ENCODE results near the gene MPDU1.

Gene MPDU1

GRCh38 chr17:7549401-7550055 is 34.1 kb upstream of the MPDU1 start:
- H3K4me3 ChIP-seq (ENCODE audit: control insufficient read depth, low read depth, low read length), result peak overlapping the region; percentile 60
- TF ChIP-seq CTCF (IDR thresholded peaks at IDR 0.05; ENCODE audit: control insufficient read depth, insufficient read depth, low read depth, low read length, missing control alignments), result no peak
- no peak for DNase-seq (ENCODE audit: low read depth)

GRCh38 chr17:7550344-7550743 is 33.3 kb upstream of the MPDU1 start:
- TF ChIP-seq CTCF (IDR thresholded peaks at IDR 0.05; ENCODE audit: control insufficient read depth, insufficient read depth, low read depth, low read length, missing control alignments), result no peak
- H3K4me3 ChIP-seq (ENCODE audit: control insufficient read depth, low read depth, low read length), result no peak overlapping the region
- DNase-seq (ENCODE audit: low read depth), result no peak

GRCh38 chr17:7551396-7551795 is 32.3 kb upstream of the MPDU1 start:
- no peak for TF ChIP-seq CTCF (IDR thresholded peaks at IDR 0.05; ENCODE audit: control insufficient read depth, insufficient read depth, low read depth, low read length, missing control alignments)
- DNase-seq (ENCODE audit: low read depth), result no peak
- H3K4me3 ChIP-seq (ENCODE audit: control insufficient read depth, low read depth, low read length), result no peak overlapping the region

- H3K4me3 ChIP-seq (ENCODE audit: control insufficient read depth, low read depth, low read length), result no peak overlapping the region
- no peak for TF ChIP-seq CTCF (IDR thresholded peaks at IDR 0.05; ENCODE audit: control insufficient read depth, insufficient read depth, low read depth, low read length, missing control alignments)
- no peak for DNase-seq (ENCODE audit: low read depth)
Measured at GRCh38 chr17:7552621-7553051, 31.0 kb upstream of the MPDU1 start.

GRCh38 chr17:7553356-7553755 is 30.3 kb upstream of the MPDU1 start:
- no peak for TF ChIP-seq CTCF (IDR thresholded peaks at IDR 0.05; ENCODE audit: control insufficient read depth, insufficient read depth, low read depth, low read length, missing control alignments)
- DNase-seq (ENCODE audit: low read depth), result no peak
- H3K4me3 ChIP-seq (ENCODE audit: control insufficient read depth, low read depth, low read length), result no peak overlapping the region

- DNase-seq (ENCODE audit: low read depth), result no peak
- no peak overlapping the region for H3K4me3 ChIP-seq (ENCODE audit: control insufficient read depth, low read depth, low read length)
- TF ChIP-seq CTCF (IDR thresholded peaks at IDR 0.05; ENCODE audit: control insufficient read depth, insufficient read depth, low read depth, low read length, missing control alignments), result peak; percentile 23
Measured at GRCh38 chr17:7555320-7555948, 28.2 kb upstream of the MPDU1 start.

Data from AG09309 (cell line).